ENCODE results near the gene EFL1.

GRCh38 chr15:82127581-82127980, 135.0 kb downstream of the EFL1 start:
- no peak for TF ChIP-seq CTCF (IDR thresholded peaks at IDR 0.05)
- TF ChIP-seq POLR2AphosphoS5 (IDR thresholded peaks at IDR 0.05; ENCODE audit: low read depth, low read length) = no peak
- no peak for TF ChIP-seq USF2 (IDR thresholded peaks at IDR 0.05; ENCODE audit: borderline replicate concordance, low read depth, low read length)
- TF ChIP-seq MAX (IDR thresholded peaks at IDR 0.05; ENCODE audit: low read depth) = no peak
- TF ChIP-seq RCOR1 (IDR thresholded peaks at IDR 0.05; ENCODE audit: low read length) = no peak
- no peak for TF ChIP-seq RAD21 (IDR thresholded peaks at IDR 0.05; ENCODE audit: low read length)
- no peak for TF ChIP-seq ZBTB33 (IDR thresholded peaks at IDR 0.05; ENCODE audit: borderline replicate concordance, low read depth)
- TF ChIP-seq GABPA (IDR thresholded peaks at IDR 0.05; ENCODE audit: low read depth) = no peak
- no peak for TF ChIP-seq EZH2phosphoT487 (IDR thresholded peaks at IDR 0.05; ENCODE audit: borderline replicate concordance, low read depth)
- no peak for TF ChIP-seq FOSL2 (IDR thresholded peaks at IDR 0.05; ENCODE audit: borderline replicate concordance, low read depth)
